Measurements from ENCODE around the gene PRDM2. TPM values are rescaled to one million over a fixed set of nuclear protein-coding genes. Genes with fewer than 3 reads are reported as not detected.

Gene PRDM2
- total RNA-seq, 1 donor from 2014 or later = 50.6 TPM

- H3K4me1 ChIP-seq = peaks cover 62% of the 10 kb centered on the region
- H3K27ac ChIP-seq = no peak overlapping the region
- TF ChIP-seq CTCF (IDR thresholded peaks at IDR 0.05) = no peak
- H3K4me3 ChIP-seq = no peak overlapping the region
- H3K27me3 ChIP-seq (ENCODE audit: low read depth) = no peaks in the 10 kb centered on the region
- H3K36me3 ChIP-seq = peaks cover 4% of the 10 kb centered on the region
- H3K9me3 ChIP-seq = no peaks in the 10 kb centered on the region
- intact Hi-C loops (cut with DNase I) = no loop called here
- DNase-seq = no peak
- ATAC-seq = no peak
These were observed 51.5 kb downstream of the PRDM2 start for GRCh38 chr1:13751458-13751871.

GRCh38 chr1:13751985-13752384 is 52.0 kb downstream of the PRDM2 start:
- no peak for TF ChIP-seq CTCF (IDR thresholded peaks at IDR 0.05)
- ATAC-seq (no peak), DNase-seq (no peak)
- Histone ChIP-seq H3K27me3 (ENCODE audit: low read depth) (no peaks in the 10 kb centered on the region), H3K9me3 (no peaks in the 10 kb centered on the region), H3K4me1 (peaks cover 68% of the 10 kb centered on the region), H3K36me3 (peaks cover 4% of the 10 kb centered on the region), H3K27ac (no peak overlapping the region), H3K4me3 (no peak overlapping the region)
- intact Hi-C loops (cut with DNase I) = no loop called here

GRCh38 chr1:13752852-13753251 is 52.9 kb downstream of the PRDM2 start:
- no peaks in the 10 kb centered on the region for H3K9me3 ChIP-seq
- peaks cover 4% of the 10 kb centered on the region for H3K36me3 ChIP-seq
- no peaks in the 10 kb centered on the region for H3K27me3 ChIP-seq (ENCODE audit: low read depth)
- peaks cover 76% of the 10 kb centered on the region for H3K4me1 ChIP-seq
- H3K4me3 ChIP-seq = no peak overlapping the region
- intact Hi-C loops (cut with DNase I) = no loop called here
- no peak for TF ChIP-seq CTCF (IDR thresholded peaks at IDR 0.05)
- DNase-seq = no peak
- ATAC-seq = peak in 1 of 2 donors; percentile 45
- H3K27ac ChIP-seq = peak overlapping the region; percentile 25

GRCh38 chr1:13753636-13754402 is 53.8 kb downstream of the PRDM2 start:
- intact Hi-C loops (cut with DNase I) = no loop called here
- TF ChIP-seq CTCF (IDR thresholded peaks at IDR 0.05) = no peak
- no peak for DNase-seq
- Histone ChIP-seq H3K27ac (no peak overlapping the region), H3K4me3 (no peak overlapping the region), H3K9me3 (no peaks in the 10 kb centered on the region), H3K4me1 (peaks cover 75% of the 10 kb centered on the region), H3K36me3 (peaks cover 4% of the 10 kb centered on the region), H3K27me3 (ENCODE audit: low read depth) (no peaks in the 10 kb centered on the region)
- no peak for ATAC-seq

- Histone ChIP-seq H3K27ac (no peak overlapping the region), H3K4me1 (peaks cover 82% of the 10 kb centered on the region), H3K36me3 (peaks cover 4% of the 10 kb centered on the region), H3K27me3 (ENCODE audit: low read depth) (no peaks in the 10 kb centered on the region), H3K4me3 (no peak overlapping the region), H3K9me3 (no peaks in the 10 kb centered on the region)
- DNase-seq (no peak), ATAC-seq (no peak)
- TF ChIP-seq CTCF (IDR thresholded peaks at IDR 0.05) = no peak
- intact Hi-C loops (cut with DNase I) = no loop called here
These were observed 54.6 kb downstream of the PRDM2 start for GRCh38 chr1:13754510-13755103.
